G401.6 (cell line): ENCODE measurements around the gene SLC35F4.

ENCODE experiments used
- FAIRE-seq: peaks from 2 replicates; lab custom pipeline; 2012; peaks lifted over from hg19 to GRCh38; lab: Jason Lieb, UNC

Gene SLC35F4

GRCh38 chr14:57848353-57848752 is 17.5 kb downstream of the SLC35F4 start:
- no peak for FAIRE-seq

- FAIRE-seq, result no peak
These were observed 18.2 kb downstream of the SLC35F4 start for GRCh38 chr14:57847706-57848105.

- no peak for FAIRE-seq
These were observed 18.8 kb downstream of the SLC35F4 start for GRCh38 chr14:57847096-57847495.

DNA sequence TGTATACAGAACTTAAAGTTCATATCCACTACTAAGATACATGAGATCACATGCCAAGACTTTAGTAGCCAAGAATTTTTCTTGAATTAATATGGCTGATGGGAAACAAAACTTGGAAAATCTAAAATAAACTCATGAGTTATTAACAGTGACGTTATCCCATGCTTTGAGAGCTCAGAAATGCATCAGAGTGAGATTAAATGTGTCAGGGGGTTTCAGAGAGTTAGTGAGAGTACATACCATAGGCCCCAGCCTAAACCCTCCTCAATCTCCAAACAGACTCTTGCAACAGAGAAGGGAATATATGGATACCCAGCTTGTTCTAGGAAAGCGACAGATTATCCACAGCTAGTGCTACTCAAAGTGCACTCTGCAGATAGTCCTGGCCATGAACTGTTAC is 19.3 kb downstream of the SLC35F4 start:
- no peak for FAIRE-seq

DNA sequence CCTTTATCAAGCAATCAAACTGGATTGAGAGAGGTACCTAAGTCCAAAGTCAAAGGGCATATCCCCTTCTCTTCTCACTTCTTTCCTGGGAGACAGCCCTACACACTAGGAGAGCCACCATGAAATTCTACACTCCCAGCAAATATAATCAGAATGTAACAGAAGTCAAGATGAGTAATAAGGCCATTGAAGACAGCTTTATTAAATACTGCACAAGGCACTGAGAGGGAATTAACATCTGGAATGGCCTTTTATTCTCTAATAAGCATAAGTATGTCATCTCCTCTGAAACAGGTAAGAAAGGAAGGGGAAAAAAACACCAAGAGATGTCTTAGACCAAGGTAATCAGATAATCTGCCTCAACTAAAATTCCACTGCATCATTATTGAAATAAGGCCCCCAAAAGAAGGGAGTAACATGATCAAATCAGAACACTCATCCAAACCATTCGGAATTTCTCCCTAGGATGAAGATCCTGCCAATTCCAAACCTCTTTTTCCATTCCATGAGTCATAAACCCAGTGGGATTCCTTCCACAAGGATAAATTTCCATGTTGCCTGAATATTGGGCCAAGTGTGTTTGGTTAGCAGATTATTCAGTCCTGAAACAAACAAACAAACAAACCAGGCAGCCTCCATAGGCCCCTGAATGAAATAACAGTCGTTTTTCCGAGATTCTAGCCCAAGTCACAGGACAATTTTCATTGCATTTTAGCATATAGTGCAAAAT is 19.9 kb downstream of the SLC35F4 start:
- FAIRE-seq, result no peak

GRCh38 chr14:57845316-57845715 is 20.6 kb downstream of the SLC35F4 start:
- no peak for FAIRE-seq

- FAIRE-seq, result no peak
These were observed 28.6 kb downstream of the SLC35F4 start for GRCh38 chr14:57837267-57837666.

GRCh38 chr14:57835766-57836165 is 30.1 kb downstream of the SLC35F4 start:
- no peak for FAIRE-seq

- FAIRE-seq, result no peak
These were observed 30.9 kb downstream of the SLC35F4 start for GRCh38 chr14:57834961-57835360.

DNA sequence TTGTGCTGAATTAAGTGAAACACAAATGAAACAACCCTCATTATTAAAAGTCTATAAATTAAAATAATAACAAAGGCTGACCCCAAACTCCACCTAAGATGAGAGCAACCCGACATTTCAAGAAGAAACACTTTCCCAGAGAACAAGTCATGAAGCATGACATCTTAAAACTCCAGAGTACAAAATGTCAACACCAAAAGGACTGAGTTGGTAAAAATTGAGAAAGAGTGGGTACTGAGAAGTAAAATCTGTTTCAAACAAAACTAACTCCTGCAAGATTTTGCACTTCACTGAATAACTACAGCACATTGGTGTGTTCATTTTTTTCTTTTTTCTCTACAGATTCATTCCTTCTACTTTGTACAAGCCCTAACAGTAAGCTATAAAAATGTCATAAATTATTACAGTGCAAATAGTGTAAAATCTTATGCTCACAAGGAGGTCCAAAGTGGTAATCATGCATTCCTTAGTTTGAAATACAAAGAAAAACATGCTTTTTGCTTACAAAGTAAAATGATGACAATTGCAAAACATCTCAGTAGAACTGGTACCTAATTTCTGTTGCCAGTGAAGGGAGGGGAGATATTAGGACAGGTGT is 31.8 kb downstream of the SLC35F4 start:
- no peak for FAIRE-seq

GRCh38 chr14:57833323-57833722 is 32.6 kb downstream of the SLC35F4 start:
- FAIRE-seq, result no peak

- FAIRE-seq, result no peak
These were observed 33.9 kb downstream of the SLC35F4 start for GRCh38 chr14:57831981-57832380.

DNA sequence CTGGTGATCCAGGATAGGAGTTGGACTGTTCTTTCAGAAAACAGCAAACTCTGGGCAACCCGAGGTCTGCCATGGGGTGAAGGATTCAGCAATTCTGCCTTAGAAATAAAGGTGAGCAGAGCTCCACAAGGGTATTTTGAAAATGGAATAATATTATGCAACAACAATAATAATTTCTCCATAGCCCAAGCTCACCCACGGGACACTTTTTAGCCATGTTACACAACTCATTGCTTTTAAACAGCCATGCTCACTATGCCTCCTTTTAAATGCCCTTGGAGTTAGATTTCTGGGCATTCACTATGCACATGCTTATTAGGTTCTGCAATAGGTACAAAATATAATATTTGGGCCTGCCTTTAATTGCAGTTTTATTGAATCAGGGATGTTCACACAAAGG is 37.2 kb downstream of the SLC35F4 start:
- FAIRE-seq, result no peak

DNA sequence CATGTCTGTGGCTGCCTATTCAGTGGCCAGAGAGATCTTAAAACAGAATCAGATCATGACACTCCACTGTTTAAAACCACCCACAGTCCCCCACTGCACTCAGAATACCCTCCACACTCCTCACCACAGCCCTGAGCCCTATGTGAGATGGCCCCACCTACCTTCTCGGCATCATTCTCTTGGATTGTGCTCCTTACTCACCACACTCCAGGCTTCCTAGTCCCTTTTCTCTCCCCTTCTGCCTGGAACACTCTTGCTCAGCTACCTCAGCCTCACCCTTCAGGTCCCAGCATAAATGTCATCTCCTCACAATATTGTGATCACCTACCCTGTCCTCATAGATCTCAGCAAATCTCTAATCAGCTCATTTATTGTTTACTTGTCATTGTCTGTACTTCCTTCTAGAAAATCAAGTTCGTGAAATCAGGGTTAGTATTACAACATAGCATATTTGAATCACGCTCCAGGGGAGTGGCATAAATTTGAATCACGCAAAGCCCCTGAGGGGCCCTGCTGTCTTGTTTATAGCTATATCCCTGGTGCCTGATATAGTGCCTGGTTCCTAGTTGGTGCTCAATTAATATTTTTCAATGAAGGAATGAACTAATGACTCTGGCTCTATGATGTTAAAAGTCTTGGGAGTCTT is 42.8 kb downstream of the SLC35F4 start:
- no peak for FAIRE-seq

- FAIRE-seq, result no peak
These were observed 43.8 kb downstream of the SLC35F4 start for GRCh38 chr14:57822081-57822480.

GRCh38 chr14:57820581-57820980 is 45.3 kb downstream of the SLC35F4 start:
- no peak for FAIRE-seq

DNA sequence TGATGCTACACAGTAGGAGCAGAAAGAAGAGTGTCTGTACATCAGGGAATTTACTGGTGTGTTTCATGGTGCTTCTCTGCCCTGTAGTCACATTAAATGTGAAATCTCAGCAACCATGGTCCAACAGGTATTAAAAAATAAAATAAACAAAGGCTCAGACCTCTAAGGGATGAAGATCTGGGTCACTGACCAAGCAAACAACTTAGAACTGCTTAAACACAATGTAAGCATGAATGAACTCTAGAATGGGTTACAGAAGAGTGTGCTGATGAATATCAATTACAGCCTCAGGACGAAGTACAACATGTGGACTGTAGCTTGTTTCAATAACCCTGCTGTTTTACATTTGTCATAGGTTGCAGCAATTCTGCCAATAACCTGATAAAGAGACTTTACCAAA is 47.4 kb downstream of the SLC35F4 start:
- no peak for FAIRE-seq

- no peak for FAIRE-seq
These were observed 49.2 kb downstream of the SLC35F4 start for GRCh38 chr14:57816568-57817284.

DNA sequence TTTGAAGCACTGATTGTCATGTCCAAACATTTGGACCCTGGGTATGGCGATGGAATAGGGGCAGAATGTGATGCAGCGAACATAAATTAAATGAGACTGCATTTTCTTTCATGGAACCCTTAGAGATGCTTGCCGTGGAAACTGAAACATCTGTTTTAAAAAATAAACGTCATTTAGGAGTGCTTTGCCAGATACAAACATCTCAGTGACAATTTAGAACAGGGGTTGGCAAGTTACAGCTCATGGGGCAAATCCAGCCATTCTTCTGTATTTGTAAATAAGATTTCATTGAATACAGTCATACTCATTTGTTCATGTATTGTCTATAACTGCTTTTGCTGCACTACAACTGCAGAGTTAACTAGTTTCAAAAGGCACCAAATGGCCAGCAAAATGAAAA is 51.2 kb downstream of the SLC35F4 start:
- FAIRE-seq, result no peak

- no peak for FAIRE-seq
These were observed 53.2 kb downstream of the SLC35F4 start for GRCh38 chr14:57812741-57813140.

DNA sequence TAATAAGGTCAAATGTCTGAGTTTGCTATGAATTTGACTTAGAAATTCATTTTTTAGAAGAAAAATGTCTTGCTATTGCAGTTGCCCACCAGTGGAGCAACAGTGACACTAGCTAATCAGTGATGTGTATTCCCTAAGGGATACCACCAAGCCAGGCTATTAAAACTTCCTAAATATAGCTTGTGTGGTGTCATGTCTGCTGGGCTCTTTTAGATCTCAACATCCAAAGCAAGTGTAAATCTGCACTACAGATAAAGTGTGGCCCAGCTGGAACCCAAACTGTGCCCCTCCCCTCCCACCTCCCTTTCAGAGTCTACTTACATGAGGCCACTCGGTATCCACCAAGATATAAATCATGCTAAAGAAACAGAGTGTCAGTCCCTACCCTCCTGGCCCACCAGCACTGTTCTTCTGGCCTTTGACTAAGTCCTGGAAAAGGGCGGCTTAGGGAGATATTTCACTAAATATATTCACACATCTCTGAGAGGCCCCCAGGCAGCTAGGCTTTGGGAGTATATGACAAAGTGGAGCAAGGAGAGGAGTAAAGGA is 53.8 kb downstream of the SLC35F4 start:
- FAIRE-seq, result no peak

- FAIRE-seq, result no peak
These were observed 56.1 kb downstream of the SLC35F4 start for GRCh38 chr14:57809808-57810207.

- no peak for FAIRE-seq
These were observed 68.7 kb downstream of the SLC35F4 start for GRCh38 chr14:57797160-57797559.
